Activated B cell treated with CpG ODN at 0.5 μM for 24 hours (primary cell): ENCODE results near the gene SH3TC1. TPM values are rescaled to one million over a fixed set of nuclear protein-coding genes. Genes with fewer than 3 reads are reported as not detected.
A peak's percentile ranks its signal among the peaks of the same experiment; 100 is the strongest.

Experiments
- ATAC-seq: fragments of 200-7000 bp; cut with Tn5 transposase; one replicate; pipeline ENCODE4 v1.10.0; 2021; ENCODE audit warnings: low read depth, mild to moderate bottlenecking, moderate library complexity
- CTCF ChIA-PET: fragments of 350-600 bp; sonication (Branson Sonifier 250); formaldehyde crosslinking; loops from one replicate; lab custom pipeline; 2021; ENCODE audit warnings: antibody characterized with exemption; lab: Charles Lee
- POLR2A ChIA-PET: fragments of 350-600 bp; sonication (Branson Sonifier 250); formaldehyde crosslinking; loops from one replicate; lab custom pipeline; 2021; ENCODE audit warnings: antibody characterized with exemption; lab: Charles Lee
- DNase-seq: peaks from one replicate; pipeline ENCODE4 v3.0.0; 2022
- H3K27ac Mint-ChIP-seq: one replicate; pipeline ENCODE4 v1.8.0; 2020; ENCODE audit warnings: mixed read lengths
- H3K27me3 Mint-ChIP-seq: one replicate; pipeline ENCODE4 v1.8.0; 2021; ENCODE audit warnings: mixed read lengths
- H3K36me3 Mint-ChIP-seq: one replicate; pipeline ENCODE4 v1.8.0; 2021; ENCODE audit warnings: low read depth, mixed read lengths
- H3K4me1 Mint-ChIP-seq: one replicate; pipeline ENCODE4 v1.8.0; 2021; ENCODE audit warnings: mixed read lengths
- H3K4me3 Mint-ChIP-seq: one replicate; pipeline ENCODE4 v1.8.0; 2020; ENCODE audit warnings: mild to moderate bottlenecking, mixed read lengths
- H3K9me3 Mint-ChIP-seq: one replicate; pipeline ENCODE4 v1.8.0; 2020; ENCODE audit warnings: mixed read lengths
- CTCF ChIP-seq: fragments of 200-600 bp; IDR thresholded peaks from one replicate; pipeline ENCODE4 v1.8.0; 2022; ENCODE audit warnings: antibody characterized with exemption, mild to moderate bottlenecking
- intact Hi-C: fragments of 100-400 bp; cut with micrococcal nuclease; formaldehyde crosslinking; loops from one replicate; pipeline ENCODE4 v1.15.1; 2024
- total RNA-seq: library from RNA; stranded (reverse); gene quantifications from 2 replicates; pipeline ENCODE4 v1.2.3, GENCODE V29; 2022

SH3TC1 gene
- total RNA-seq, 1 donor from 2014 or later: 135 TPM

- peaks cover 3% of the 10 kb centered on the region for H3K36me3 Mint-ChIP-seq
- peaks cover 29% of the 10 kb centered on the region for H3K4me1 Mint-ChIP-seq
- H3K9me3 Mint-ChIP-seq: no peaks in the 10 kb centered on the region
- no peak overlapping the region for H3K27ac Mint-ChIP-seq
- ChIA-PET POLR2A (interaction anchor here (1.0 kb wide), 1 partner anchor 42 kb away, joined by 5 read pairs; the partner anchor contains the start of gene SH3TC1), CTCF (no interaction called here)
- intact Hi-C loops: no loop called here
- H3K4me3 Mint-ChIP-seq: peak overlapping the region; percentile 15
- DNase-seq (no peak), ATAC-seq (no peak)
- H3K27me3 Mint-ChIP-seq: peaks cover 8% of the 10 kb centered on the region
- TF ChIP-seq CTCF: no peak
Measured at GRCh38 chr4:8156617-8157016, 42.5 kb upstream of the SH3TC1 start.

DNA sequence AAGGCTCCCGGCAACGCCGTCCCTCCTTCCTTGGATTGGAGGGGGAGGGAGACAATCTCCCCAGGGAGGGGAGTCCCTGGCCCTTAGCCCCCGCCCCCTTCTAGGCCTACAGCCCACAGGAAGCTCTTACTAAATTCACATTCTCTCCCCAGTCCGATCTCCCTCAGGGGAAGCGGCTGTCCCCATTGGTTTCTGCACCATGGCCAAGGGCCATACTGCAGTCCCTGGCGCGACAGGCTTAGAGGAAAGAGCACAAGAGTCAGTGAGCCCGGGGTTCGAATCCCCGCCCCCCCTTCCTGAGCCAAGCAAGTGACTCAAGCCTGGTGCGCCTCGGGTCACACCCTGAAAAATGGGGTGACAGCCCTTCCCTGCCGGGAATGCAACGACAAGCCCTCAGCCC is 41.6 kb upstream of the SH3TC1 start:
- H3K27ac Mint-ChIP-seq: no peak overlapping the region
- H3K36me3 Mint-ChIP-seq: peaks cover 3% of the 10 kb centered on the region
- no peaks in the 10 kb centered on the region for H3K9me3 Mint-ChIP-seq
- peaks cover 38% of the 10 kb centered on the region for H3K4me1 Mint-ChIP-seq
- ATAC-seq (no peak), DNase-seq (no peak)
- H3K27me3 Mint-ChIP-seq: peaks cover 8% of the 10 kb centered on the region
- POLR2A ChIA-PET: interaction anchor here (2.3 kb wide), 1 partner anchor 42 kb away, joined by 21 read pairs; the partner anchor contains the start of gene SH3TC1
- CTCF ChIA-PET: no interaction called here
- peak overlapping the region; percentile 62 for H3K4me3 Mint-ChIP-seq
- intact Hi-C loops: no loop called here
- no peak for TF ChIP-seq CTCF

- DNase-seq: no peak
- POLR2A ChIA-PET: interaction anchor here (1.4 to 2.3 kb wide), 5 partner anchors 15 to 43 kb away, joined by 3 to 21 read pairs (median 9); partner anchors contain the start of gene SH3TC1
- H3K36me3 Mint-ChIP-seq: peaks cover 3% of the 10 kb centered on the region
- no peaks in the 10 kb centered on the region for H3K9me3 Mint-ChIP-seq
- no peak for ATAC-seq
- H3K4me1 Mint-ChIP-seq: peaks cover 44% of the 10 kb centered on the region
- H3K27me3 Mint-ChIP-seq: peaks cover 8% of the 10 kb centered on the region
- intact Hi-C loops: loop anchor here (1.0 to 2.0 kb wide), 6 partner anchors 14 to 282 kb away; partner anchors contain the start of genes ACOX3 and TRMT44
- H3K27ac Mint-ChIP-seq: no peak overlapping the region
- no peak for TF ChIP-seq CTCF
- CTCF ChIA-PET: interaction anchor here (1.4 kb wide), 1 partner anchor 19 kb away, joined by 6 read pairs; no protein-coding TSS in a partner anchor
- H3K4me3 Mint-ChIP-seq: peak overlapping the region; percentile 78
Measured at GRCh38 chr4:8157944-8158709, 41.0 kb upstream of the SH3TC1 start.

DNA sequence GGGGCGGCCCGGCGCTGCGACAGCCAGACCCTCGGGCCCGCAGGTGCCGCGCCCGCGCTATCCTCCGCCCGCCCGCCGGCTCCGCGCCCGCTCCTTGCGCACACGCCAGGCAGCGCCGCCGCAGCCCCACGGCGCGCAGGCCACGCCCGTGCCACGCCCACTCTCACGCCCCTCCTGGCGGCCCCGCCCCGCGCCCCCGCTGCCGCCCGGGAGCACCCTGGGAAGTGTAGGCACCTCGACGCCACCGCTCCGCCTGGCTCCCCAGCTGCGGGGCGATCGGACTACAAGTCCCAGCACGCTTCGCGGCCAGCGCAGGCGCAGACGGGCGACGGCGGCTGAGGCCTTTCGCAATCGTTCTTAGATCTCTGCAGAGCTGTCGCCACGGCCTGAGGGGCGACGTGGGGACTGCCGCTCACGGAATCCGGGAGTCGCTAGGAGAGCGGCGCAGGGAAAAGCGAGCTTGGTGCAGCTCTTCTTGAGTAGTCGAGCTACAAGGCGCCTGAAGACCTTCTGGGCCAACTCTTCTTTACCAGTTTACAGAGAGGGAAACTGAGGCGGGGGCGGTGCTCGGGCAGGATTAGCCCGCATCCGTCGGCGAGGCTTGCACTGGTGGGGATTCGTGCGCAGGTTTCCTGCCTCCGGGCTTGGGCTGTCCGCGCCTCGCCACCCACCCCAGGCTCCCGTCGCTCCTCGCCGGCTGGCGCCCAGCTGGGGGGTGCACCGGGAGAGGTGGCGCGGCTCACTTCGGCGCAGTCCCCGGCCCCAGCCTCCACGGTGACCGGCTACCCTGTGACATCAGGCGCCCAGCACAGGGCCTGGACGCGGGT is 40.2 kb upstream of the SH3TC1 start, which contains the start of gene ABLIM2:
TSS of gene ABLIM2 (minus strand) at position 104 of the 827 bp plus-strand sequence. CDS start 124 bp downstream, outside the sequence.
- TF ChIP-seq CTCF: no peak
- H3K4me1 Mint-ChIP-seq: peaks cover 52% of the 10 kb centered on the region

More for the DNA sequence above, 40.2 kb upstream of the SH3TC1 start, which contains the start of gene ABLIM2:
- H3K36me3 Mint-ChIP-seq: peaks cover 3% of the 10 kb centered on the region
- H3K9me3 Mint-ChIP-seq: no peaks in the 10 kb centered on the region
- intact Hi-C loops: loop anchor here (1.0 to 2.0 kb wide), 6 partner anchors 13 to 281 kb away; partner anchors contain the start of genes ACOX3 and TRMT44
- ChIA-PET CTCF (interaction anchor here (0.7 to 1.4 kb wide), 2 partner anchors 14 to 18 kb away, joined by 3 to 6 read pairs; no protein-coding TSS in a partner anchor), POLR2A (interaction anchor here (0.7 to 2.3 kb wide), 6 partner anchors 14 to 70 kb away, joined by 3 to 21 read pairs (median 7); partner anchors contain the start of gene SH3TC1)
- DNase-seq: peak; percentile 100
- peak within 1 kb of the TSS; percentile 93 for H3K4me3 Mint-ChIP-seq
- peak within 1 kb of the TSS; percentile 83 for H3K27ac Mint-ChIP-seq
- ATAC-seq: peak; percentile 95
- H3K27me3 Mint-ChIP-seq: peaks cover 8% of the 10 kb centered on the region
